ENCODE measurements around the gene DENND5A.

DENND5A gene

DNA sequence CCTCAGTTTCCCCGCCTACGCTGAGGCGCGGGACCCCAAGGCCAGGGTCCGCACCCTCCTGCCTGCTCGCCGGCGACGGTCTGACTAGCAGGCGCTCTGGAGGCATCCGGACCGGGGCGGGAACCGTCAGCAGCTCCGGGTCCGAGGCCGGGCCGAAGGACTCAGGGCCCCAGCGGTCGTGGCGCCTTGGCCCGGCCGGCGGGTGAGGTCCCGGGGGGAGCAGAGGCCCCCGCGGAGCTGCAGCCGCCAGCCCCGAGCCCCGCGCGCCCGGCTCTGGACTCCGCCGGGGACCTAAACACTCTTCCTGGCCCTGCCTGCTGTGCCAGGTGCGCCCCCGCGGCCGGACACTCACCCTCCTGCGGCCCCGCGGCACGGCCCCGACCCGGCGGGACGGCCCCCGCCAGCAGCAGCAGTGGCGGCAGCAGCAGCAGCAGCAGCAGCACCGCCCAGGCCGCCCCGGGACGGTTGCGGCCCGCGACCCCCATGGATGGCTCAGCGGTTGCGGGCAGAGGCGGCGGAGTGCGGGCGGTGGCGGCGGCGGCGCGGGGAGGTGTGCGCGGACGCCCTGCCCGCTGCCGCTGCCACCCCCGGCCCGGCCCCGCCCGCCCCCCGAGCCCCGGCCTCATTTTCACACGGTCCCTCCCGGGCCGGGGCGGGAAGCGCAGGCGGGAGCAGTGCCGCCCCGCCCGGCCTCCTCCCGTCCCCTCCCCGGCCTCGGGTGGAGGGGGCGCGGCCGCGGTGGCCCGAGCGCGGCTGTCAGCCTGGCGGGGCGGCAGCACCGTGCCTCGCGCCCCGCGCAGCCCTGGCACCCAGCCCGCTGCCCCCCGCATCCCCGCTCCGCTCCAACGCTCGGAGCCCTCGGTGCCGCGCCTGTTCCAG lies 173.9 kb downstream of the DENND5A start, which contains the start of gene SCUBE2:
Gene SCUBE2 (minus strand): TSS at position 556 of the 879 bp plus-strand sequence. CDS start 71 bp downstream, at position 485.
- no peak for DNase-seq
- TF ChIP-seq POLR2A (IDR thresholded peaks at IDR 0.05; ENCODE audit: low read length) (no peak), GATA1 (IDR thresholded peaks at IDR 0.05; ENCODE audit: low read depth, low read length) (no peak)

DNA sequence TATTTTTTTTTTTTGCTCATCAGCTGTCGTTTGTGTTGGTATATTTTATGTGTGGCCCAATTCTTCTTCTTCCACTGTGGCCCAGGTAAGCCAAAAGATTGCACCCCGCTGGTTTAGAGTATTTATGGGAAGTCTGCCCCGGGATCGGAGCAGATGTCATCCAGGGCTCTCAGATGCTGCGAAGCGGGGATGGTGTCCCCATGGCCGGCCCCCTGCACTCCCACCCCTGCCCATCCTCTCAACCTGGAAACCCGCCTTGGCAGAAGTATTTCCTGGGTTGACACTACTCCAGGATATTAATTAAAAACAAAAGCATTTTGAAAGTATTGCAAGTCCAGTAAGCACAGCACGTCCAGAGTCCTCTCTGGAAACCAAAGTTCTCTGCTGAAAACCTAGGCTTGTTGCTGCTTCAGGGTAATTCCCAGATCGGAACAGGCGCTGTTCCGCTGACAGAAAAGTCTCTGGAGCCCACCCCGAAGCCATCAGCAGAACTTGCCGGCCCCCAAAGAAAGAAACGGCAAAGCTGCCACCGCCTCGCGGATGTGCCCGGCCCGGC lies 174.6 kb downstream of the DENND5A start:
- TF ChIP-seq POLR2A (IDR thresholded peaks at IDR 0.05; ENCODE audit: low read length) (no peak), GATA1 (IDR thresholded peaks at IDR 0.05; ENCODE audit: low read depth, low read length) (no peak)
- DNase-seq = no peak

DNA sequence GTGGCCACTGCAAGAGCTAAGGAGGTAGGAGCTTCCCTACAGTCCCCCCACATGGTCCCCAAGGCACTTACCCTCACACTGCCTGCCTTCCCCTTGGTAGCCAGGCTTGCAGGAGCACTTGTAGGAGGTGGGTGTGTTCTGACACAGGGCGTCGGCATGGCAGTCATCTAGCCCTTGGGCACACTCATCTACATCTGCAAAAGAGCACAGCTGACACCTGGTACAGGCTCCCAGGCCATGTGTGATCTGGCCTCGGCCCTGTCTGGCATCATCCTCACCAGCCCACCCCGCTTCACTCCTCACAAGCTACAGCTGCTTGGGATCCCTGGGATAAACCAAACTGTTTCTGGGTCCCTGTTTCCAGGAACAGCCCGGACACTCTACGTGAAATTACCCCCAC lies 175.5 kb downstream of the DENND5A start:
- TF ChIP-seq GATA1 (IDR thresholded peaks at IDR 0.05; ENCODE audit: low read depth, low read length) (no peak), POLR2A (IDR thresholded peaks at IDR 0.05; ENCODE audit: low read length) (no peak)
- DNase-seq = no peak

DNA sequence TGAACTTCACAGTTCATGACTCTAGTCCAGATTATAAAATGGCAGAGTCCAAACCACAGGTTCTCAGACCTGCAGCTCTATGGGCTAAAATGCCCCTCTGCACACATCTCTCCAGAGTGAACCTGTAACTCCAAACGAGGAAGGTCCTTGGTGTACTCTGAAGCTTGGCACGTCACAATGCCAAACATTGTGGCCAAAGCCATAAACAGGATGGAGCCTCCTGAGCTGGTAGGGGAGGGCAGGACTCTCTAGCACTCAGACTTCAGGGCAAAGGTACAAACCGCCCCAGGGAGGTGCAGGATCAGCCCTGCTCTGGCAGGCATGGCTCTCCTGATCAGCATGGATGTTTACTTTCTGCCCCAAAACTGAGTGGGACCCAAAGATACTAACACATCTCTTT lies 176.1 kb downstream of the DENND5A start:
- TF ChIP-seq GATA1 (IDR thresholded peaks at IDR 0.05; ENCODE audit: low read depth, low read length) = no peak
- TF ChIP-seq POLR2A (IDR thresholded peaks at IDR 0.05; ENCODE audit: low read length) = no peak
- no peak for DNase-seq
